Measurements from ENCODE around the gene PTPRH.
"Not testable (repeated sequence)": the region's sequence is repeated elsewhere in the genome, so short reads cannot be mapped to it uniquely, and the experiment has no call there.

The PTPRH gene

DNA sequence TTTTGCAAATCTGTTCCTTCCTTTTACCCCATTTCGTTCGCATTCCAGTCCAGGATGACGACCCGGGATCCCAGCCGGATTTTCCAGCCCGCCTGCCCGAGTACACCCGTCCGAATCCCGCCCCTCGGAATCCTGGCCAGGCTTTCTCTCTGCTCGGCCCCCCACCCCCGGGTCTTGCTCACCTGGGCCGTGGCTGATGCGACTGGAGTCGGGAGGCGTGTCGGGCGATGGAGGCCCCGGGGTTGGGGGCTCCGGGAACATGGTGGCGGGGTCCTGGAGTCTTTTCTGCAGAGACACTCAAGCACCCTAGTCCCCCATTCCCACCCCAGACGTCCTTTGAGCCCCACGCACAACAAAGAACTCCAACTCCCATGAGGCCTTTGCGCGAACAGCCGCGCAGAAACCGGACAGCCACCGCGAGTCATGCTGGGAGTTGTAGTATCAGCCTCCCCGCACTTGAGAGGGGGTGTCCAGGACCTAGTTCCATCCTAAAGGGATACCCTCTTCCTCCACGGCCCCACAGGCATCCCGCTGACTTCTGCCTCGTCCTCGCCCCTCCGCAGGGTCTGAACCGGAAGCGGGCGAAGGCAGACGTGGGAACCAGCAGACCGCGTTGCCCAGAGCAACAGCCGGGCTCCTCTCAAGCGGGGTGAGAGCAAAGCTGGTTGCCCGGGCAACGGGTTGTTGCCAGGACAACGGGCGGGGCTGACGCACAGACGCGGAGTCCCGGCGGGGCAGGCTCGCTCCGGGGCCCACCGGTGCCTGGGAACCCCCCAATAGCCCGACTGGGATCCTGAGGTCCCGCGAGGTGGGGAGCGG, 30.3 kb downstream of the PTPRH start:
- DNase-seq: peak; percentile 87

DNA sequence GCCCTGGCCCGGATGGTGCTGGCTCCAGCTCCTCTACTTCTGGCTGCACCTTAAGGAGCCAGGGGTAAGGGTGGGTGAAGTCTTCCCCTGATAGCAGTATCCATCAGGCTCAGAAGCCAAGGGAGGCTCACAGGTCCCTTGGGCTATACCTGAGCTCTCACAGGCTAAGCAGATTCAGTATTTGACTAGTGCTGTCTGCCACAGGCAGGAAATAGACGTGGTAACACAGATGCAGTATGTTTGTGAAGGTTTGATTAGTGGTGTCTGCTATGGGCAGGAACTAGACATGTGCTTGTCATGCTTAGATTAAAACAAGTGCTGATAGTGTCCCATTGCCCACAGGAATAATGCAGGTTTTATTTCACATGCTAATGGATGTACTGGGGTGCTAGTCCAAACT, 33.2 kb downstream of the PTPRH start:
- DNase-seq: no peak

DNA sequence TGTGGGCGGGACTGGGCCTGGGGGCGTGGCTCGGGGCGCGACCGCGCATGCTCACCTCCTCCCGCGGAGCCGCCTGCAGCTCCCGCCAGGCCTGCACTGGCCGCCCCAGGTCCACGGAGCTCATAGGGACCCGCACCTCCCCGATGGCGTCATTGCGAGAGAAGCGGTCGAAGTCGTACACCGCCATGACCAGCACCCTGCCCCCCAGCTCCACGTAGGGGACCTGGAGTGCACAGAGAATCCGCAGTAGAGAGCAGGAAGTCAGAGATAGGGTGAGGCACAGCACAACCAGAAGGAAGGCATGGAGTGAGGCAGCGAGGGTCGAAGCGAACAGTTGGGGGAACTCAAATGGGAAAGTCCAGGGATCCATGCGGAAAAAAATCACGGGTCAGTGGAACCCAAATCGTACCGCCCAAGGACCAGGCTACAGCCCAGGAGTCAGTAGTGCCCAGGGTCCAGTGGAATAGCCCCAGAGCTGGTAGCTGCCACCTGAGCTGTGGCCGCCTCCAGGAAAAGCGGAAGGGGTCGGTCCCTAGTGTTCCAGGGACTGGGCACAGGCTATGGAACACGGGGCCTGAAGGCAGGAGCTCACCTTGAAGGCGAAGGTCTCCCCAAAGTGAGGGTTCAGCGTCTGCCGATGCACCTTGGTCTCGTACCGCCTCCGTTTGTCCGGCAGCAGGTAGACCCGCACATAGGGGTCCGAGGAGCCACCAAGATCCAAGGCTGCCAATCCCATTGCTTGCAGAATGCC, 34.0 kb downstream of the PTPRH start:
- DNase-seq: no peak

DNA sequence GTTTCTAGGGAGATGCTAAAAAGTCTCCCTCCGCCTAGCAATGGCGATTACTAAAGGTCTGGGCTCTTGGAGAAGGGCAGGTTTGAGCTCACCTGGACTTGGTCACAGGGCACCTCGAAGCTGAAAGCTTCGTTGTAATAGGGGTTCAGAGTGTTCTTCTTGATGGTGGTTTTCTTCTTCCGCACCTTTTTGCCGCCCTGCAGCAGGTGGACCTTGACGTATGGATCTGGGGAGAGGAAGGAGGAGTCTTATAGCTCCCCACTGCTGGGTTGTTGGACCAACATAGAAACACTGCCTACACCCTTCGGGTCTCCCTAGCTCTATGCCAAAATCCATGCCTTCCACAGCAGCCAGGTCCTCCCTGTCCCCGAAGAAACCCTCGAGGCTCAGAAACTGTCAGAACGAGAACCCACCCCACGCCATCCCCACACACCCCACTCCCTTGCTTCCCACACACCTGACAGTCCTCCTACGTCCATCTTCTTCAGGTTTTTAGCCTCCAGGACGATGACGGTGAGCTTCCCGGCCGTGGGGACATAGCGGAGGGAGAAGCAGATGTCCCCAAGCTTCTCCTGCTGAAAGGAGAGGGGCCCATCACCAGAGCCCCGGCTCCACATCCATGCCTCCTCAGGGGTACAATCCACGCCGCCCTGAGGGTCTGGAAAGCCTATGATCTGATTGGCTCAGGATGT, 34.7 kb downstream of the PTPRH start:
- DNase-seq: no peak

DNA sequence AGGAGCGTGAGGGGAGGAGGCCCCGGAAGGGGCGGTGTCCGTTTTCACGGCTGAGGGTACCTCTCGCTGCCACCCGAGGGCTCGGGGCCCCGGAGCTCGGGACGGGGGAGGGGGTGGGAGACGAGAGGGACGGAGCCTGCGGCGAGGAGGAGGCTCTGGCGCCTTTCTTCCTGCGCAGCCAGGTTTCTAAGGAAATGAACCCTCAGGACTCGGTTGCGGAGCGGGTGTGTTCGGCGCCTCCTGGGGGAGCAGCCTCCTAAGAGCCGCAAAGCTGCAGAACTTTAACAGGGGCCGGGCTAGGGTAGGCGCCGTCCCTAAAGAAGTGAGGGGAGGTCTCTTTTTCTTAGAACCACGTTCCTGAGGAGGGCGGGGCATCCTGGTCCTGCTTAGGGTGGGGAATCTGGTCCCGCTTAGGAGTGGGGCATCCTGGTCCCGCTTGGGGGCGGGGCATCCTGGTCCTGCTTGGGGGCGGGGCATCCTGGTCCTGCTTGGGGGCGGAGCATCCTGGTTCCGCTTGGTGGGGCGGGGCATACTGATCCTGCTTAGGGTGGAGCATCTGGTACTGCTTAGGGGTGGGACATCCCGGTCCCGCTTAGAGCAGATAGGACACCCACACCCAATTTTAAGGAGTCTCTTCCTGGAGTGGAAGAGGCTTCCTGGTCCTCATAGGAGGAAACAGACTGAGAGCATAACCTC, 35.4 kb downstream of the PTPRH start:
- DNase-seq: peak; percentile 89

DNA sequence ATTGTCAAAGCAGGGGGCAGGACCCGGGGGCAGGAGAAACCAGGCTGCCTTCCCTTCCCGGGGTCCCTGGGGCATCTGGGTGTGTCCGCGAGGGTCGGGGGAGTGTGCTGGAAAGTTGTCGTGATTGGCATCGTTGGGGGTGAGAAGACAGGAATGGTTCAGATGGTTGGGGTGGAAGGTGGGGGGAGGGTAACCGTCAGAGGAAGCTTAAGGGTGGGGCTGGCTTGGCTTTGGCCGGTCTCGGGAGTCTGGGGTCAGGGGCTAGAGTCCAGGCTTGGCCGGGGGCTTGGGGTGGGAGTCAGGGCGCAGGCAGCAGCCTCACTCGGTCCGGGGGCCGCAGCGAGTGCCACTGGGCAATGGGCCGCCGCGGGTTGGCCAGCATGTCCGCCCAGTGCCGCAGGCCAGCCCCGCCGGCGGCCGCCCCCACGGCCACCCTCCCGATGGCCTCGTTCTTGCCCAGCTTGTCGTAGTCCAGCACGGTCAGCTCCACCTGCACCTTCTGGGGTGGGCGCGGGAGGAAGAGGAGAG, 36.1 kb downstream of the PTPRH start:
- DNase-seq: no peak

DNA sequence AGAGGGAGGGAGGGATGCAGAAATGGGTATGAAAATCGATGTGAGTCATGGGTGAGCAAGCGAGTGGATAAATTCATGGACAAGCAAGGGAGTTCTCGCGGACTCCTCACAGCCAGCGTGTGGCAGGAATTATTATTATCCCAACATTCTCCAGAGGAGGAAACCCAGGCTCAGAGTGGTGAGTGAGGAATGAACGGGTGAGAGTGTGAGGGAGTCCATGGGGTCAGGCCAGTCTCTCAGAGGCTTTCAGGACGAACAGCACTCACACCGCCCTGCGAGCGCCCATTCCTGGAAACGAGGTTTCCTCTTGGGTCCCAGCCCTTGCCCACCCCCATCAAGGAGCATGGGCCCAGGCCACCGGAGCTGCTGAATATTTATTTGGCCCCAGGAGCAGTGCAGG, 36.6 kb downstream of the PTPRH start:
- peak; percentile 60 for DNase-seq

DNA sequence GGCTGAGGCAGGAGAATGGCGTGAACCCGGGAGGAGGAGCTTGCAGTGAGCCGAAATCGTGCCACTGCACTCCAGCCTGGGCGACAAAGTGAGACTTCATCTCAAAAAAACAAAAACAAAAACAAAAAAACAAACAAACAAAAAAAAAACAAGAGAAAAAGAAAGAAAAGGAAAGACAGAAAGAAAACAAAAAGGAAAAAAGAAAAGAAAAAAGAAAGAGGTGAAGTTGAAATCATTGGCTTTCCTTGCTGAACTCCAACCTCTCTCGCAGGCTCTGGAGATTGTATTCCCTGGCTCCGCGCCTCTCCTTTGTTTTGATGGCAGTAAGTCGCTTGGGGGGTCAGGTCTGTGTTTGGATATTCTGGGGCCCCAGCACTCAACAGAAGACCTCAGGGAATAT, 37.0 kb downstream of the PTPRH start:
- DNase-seq: not testable (repeated sequence)

DNA sequence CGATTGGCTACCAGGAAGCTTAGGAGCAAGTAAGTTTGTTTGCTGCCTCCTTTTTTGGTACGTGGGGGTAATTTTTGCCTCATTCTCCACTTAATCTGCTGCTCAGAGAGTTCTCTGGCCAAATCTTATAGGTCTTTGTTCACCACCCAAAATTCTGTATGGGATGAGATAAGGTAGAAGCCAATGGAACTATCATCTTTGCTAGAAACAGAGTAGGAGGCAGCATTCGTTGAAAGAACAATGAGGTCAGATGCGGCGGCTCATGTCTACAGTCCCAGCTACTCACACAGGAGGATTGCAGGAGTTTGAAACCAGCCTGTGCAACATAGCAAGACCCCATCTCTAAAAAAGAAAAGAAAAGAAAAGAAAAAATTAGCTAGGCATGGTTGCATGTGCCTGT, 37.9 kb downstream of the PTPRH start:
- DNase-seq: no peak

DNA sequence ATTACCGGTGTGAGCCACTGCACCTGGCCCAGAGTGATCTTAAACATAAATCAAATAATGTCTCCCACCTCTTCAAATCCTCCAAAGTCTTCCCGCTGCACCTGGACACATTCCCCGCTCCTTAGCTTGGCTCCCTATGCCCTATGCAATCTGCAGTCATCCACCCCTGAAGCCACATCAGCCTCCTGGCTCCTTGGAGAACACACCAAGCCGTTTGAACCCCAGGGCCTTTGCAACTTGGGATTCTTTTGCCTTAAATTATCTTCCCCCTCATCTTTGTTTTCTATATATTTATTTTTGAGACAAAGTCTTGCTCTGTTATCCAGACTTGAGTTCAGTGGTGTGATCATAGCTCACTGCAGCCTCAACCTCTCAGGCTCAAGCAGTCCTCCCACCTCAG, 40.2 kb downstream of the PTPRH start:
- DNase-seq: no peak

DNA sequence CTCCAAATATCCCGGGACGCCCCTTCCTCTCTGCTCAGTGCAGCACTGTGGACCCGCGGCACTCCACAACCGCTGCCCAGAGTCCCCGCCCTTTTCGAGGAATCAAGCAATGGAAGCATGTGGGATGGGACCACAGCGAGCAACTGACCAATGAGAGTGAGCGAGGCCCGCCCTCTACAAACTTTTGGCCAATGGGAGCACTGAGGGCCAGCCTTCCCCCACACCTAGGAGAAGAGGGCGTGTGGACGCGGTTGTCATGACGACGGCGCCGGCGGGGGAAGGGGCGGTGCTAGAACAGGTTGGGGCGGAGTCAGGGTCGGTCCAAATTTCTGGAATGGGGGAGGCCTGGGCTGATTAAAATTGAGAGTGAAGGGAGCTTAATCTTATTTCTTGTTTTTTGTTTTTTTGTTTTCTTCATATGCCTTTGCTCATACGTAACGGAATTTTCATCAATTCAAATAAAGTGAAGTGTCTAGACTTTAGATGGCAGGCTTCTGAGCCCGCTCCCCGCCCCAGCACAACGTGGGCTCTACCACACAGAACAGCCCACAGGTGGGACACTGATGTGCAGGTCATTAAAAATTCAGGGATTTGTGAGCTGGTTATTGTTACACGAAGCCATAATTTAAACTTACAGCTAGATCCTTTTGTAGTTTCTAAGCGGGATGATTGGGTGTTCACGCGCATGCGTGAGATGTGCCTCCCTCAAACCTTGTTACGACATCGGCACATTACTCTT, 42.6 kb downstream of the PTPRH start, which contains the start of gene DNAAF3:
TSS of gene DNAAF3 (minus strand) at position 84 of the 739 bp plus-strand sequence. CDS start 200 bp downstream, outside the sequence.
- peak; percentile 99 for DNase-seq

DNA sequence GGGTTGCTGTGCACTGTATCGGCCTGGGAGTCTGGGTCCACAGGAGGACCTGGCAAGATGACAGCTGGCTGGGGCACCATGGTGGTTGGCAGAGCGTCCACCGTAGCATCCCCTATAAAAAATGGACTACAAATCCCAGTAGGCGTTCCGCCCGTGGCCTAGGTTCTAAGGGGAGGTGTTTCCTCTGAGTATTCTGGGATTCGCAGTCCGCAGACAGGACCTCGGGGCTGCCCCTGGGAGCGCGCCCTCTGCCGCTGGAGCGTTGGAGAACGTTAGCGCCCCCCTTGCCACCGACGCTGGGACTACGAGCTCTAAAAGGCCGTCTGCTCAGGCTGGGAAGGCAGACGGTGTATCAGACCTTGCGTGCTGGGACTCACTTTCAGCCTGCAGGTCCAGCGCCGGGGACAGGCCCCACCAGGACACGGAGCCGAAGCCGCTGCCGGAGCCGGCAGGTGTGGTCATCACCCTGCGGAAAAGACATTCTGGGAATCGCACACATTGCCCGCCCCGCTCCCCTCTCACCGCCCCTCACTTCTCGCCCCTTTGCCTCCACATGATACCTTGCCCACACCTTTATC, 43.3 kb downstream of the PTPRH start:
- peak; percentile 91 for DNase-seq

DNA sequence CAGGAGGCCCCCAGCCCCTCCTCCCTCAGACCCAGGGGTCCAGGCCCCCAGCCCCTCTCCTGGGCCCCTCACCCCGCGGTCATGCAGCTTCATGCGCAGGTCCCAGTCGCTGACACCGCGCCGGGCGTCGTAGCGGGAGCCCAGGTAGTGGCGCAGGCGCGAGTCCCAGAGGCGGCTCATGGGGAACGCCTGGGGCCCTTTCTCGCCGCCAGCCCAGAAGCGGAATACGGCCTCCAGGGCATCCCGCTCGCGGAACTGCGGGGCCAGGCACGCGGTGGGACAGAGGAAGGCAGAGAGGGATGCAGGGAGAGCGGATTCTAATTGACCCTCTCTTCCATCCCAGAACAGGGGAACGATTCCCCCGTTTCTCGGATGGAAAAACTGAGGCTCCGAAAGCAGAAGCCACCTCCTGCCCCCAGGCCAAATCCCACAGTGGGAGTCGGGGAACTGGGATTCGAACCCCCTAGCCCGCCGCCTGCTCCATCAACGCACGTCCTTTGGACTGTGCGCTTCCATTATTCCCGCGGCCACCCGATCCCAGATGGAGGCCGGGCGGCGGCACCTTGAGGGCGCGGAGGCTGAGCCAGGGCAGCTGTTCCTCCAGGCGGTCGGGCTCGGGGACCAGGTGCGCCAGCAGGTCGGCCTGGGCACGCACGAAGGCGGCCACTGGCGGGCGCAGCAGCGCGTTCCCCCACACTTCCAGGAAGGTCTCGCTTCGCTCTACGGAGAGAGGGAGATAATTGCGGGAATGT, 47.6 kb downstream of the PTPRH start:
- DNase-seq: no peak

DNA sequence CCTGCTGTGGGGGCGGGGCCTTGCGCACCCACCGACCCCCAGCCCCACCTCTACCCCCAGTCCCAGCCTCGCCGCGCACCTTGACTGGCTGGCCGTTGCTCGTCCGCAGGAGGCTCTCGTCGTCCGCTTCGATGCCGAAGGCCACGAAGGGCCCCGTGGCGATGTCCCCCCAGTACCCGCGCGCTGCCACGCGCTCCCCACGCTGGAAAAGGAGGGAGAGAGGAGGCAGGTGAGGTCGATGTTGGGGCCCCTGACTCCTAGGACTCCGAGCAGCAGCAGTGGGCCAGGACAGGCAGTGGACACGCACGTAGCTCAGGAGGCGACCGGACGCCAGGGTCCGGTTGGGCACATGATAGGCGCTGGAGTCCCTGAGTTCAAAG, 48.3 kb downstream of the PTPRH start:
- no peak for DNase-seq

DNA sequence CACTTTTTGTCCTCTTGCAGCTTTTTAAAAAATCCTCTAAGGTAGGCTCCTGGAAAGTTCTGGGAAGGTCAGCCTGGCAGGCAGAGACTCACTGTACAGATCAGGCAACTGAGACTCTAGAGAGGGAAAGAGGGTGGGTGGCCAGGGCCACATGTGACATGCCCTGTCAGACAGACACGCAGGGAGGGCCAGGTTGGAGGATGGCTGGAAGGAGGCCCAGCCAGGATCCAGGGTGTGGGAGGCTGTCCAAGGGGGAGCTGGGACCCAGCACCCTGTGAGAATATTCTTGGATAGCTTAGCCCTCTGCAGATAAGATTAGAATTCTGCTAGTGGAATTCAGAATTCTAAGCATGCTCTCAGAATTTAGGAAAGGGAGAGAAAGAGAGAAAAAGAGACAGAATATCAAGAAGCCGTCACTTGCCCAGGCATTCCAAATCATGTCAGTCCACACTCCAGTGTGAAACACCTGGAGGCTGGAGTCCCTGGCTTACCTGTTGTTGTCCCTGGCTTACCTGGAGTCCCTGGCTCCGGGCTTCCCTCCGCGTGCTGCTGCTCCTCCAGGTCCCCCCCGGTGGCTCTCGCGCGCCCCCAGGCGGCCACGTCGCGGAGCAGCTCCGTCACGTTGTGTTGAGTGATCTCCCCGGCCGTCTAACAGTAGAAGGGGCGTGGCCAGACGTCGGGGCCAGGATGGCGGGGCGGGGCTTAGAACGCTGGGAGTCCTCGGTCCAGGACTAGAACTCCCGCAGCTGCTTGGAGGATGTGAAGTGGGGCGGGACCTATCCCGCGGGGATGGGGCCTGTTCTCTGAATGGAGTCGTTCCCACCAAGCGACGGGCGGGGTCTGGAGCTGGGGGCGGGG, 48.9 kb downstream of the PTPRH start:
- DNase-seq: peak; percentile 97

DNA sequence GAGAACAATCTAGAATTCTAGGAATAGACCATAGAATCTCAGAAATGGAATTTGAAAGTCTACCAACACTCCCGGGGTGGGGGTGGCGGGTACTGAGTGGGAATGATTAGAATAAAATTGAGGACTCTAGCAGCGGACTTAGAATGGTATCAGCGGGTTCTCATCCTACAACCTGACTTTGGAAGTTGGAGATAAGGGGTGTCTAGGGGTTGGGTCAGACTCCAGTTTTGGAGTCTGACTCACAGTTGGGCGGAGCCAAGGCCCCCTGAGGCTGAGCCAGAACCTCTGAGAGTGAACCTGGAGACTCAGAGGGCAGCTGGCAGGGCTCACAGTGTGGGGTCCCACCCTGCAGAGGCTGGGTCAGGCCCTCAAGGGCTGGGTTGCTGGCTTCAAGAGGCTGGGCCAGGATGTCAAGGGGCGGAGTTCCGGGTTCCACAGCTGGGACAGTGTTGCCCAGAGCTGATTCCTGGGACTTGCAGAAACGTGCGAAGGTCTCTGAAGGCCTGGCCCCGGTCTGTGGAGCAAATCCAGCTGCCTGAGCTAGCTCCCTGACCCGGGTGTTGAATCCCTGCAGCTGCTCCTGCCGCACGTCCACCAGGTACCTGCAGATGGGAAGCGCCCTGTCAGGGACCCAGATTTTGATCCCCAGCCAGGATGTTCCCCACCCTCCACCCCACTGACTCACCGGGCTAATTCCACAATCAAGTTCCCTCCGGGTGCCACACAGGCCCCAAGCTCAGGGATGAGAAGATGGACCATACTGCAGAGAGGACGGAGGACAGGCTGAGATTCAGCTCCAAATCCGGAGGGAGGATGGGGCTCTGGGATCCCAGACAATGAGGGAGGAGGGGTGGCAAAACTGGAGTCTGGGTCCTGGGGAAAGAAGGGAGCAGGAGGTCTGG, 50.2 kb downstream of the PTPRH start:
- peak; percentile 77 for DNase-seq

DNA sequence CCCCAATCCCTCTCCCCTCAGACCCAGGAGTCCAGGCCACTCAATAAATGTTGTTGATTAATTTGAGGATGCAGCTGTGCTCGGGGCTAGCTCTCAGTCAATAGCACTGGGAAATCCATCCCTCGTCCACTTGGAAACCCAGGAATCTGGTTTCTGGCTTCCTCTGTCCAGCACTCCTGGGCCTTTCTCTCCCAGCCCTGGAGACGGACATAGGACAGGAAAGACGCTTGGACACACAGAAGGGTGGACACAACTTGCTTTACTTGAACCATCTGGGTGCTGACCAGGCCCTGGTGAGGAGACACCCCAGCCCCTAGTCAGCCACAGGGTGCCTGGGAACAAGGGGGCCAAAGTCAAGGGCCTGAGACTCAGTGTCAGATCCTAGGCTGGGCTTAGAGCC, 50.9 kb downstream of the PTPRH start:
- DNase-seq: no peak

DNA sequence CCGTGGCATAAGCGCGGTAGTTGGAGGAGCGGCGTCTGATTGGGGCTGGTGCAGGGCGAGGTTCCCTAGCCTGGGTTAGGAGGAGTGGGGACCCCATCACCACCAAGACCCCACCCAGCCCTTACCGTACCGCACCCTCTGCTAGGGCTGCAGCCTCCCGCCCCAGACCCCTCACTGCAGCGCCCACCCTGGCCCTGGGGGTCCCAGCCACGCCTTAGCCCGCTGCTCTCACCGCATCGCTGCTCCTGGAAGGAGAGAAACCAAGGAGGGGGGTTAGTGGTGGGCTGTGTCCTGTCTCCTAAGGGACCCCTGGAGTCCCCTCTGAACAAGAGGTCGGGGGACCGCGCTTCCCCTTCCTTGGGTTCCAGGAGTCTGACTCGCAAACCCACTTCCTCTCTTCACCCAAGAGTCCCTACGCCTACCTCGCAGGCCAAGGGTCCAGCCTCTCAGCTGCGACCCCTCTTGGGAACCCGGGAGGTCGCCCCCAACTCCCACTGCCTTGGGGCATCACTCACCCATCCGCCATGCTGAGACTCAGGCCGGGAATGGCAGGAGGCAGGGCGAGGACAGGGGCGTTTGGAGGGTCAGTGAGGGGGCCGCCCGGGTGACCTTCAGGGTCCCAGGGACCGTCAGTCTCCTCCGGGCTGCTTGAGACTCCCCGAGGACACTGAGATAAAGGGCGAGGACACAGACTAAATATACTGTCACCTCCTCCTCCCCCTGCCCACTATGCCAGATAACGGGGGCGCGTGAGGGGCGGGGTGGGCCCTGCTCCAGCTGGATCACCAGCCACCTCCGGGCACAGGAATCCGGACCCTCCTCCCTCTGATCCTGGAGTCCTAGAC, 52.0 kb downstream of the PTPRH start, which contains the start of gene TNNI3:
TSS of gene TNNI3 (minus strand) at position 669 of the 845 bp plus-strand sequence. CDS start at position 526, 143 bp downstream.
- DNase-seq: no peak
